ENCODE results near the gene NEDD9. TPM values are rescaled to one million over a fixed set of nuclear protein-coding genes. Genes with fewer than 3 reads are reported as not detected.

The NEDD9 gene
- total and polyA plus RNA-seq, 2 of the 4 experiments (the other 2 are of a cell fraction), result 7.6 to 16.5 TPM

DNA sequence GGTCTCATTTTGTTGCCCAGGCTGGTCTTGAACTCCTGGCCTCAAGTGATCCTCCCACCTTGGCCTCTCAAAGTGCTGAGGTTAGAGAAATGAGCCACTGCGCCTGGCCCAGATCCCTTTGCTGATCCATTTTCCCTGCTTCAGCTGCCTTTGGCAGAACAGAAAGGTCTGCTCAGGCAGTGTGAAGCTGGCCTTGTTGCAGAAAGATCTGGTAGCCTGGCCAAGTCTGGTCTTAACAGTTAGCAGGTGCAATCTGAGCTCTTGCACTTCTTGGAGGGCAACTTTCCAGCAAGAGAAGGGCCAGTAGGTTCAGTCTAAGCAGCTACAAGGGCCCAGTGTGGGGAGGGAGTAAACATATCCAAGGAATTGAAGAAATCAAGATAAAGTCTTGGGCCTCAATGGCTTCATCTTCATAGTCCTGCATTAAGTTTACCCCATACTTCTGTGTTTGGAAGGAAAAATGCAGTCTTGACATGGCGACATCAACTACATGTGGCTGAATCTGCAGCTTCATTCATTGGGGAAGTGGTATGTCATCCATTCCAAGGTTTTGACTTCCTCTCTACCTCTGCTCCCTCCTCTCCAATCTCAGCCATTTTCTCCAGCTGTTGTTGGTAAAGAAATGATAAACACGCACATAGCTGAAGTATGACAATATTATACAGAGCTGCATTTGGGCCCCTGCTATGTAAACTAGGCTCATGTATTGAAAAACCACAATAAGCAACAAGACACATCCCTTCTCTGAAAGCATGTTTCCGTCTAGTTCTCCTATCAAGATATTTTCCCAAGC lies 39.0 kb upstream of the NEDD9 start (continued):
- TF ChIP-seq RFX5 (IDR thresholded peaks at IDR 0.05; ENCODE audit: low read depth, low read length) (no peak), CHD1 (IDR thresholded peaks at IDR 0.05; ENCODE audit: low read depth, low read length) (no peak), RAD21 (IDR thresholded peaks at IDR 0.05; ENCODE audit: low read length) (no peak; the same call in 1 of the 2 replicates)

All from IMR-90 (cell line).